HFF-Myc (cell line): ENCODE data around the gene FANCL.
"Not testable (repeated sequence)": the region's sequence is repeated elsewhere in the genome, so short reads cannot be mapped to it uniquely, and the experiment has no call there.

Experiments
- DNase-seq: peaks from one replicate; pipeline ENCODE4 v3.0.0-alpha.2; 2011; ENCODE audit warnings: low read depth; ENCODE audit errors: extremely low read depth
- H3K4me3 ChIP-seq: replicated peaks from 2 replicates; pipeline ENCODE4 v1.5.1; 2011; ENCODE audit warnings: low read depth, mild to moderate bottlenecking, control low read depth, low read length
- CTCF ChIP-seq: IDR thresholded peaks from 2 replicates; pipeline ENCODE4 v1.5.1; 2012; ENCODE audit warnings: mild to moderate bottlenecking, low read depth, low read length, control low read depth; ENCODE audit errors: missing control alignments

Gene FANCL

DNA sequence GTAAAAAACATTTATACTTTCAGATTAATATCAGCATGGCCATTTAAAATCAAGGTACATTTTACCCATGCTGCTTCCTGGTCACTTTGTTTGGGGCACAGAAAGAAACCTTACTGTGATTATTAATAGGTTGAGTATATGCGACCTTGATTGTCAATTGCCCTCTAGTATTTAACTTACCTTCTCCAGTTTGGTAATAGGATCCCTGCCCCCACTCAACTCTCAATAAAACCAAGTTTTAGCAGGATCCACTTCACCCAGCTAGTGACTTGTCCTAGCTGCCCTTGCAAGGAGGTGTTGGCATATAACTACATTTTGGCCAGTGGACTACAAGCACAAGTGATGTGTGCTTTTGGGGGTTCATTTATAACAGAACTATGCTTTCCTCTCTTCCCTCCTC, 34.3 kb downstream of the FANCL start:
- no peak for TF ChIP-seq CTCF
- DNase-seq: no peak
- no peak overlapping the region for H3K4me3 ChIP-seq

DNA sequence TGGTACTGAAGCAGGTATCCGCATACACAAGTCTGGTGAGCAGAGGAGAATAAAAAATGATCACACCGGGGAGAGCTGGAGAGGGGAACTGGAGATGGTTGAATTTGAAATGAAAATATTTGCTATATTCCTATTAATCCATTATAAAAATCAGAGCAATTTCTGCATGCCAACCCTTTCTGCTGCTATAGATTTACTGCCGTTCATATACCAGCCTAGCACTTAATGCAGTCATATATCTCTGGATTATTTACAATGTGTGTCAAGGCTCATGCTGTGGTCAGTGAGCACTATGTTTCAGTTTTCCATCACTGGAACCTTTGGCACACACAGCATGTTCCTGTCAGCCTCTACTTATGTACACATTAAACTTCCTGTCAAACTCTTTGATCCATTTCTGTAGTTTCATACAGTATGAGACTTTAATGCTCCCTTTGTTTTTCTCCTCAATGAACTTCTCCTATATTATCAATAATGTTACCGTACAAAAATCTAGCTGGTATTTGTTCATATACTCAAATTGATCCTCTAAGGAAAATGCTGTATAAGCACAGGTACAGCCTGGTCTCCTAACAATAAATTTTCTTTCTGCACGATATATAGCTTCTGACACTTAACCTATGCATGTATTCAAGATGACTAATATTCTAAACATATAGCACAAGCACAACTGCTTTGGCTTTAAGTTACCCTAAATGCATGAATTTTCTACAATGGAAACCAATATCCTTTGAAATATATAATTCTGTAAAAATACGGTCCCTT, 36.7 kb downstream of the FANCL start:
- no peak overlapping the region for H3K4me3 ChIP-seq
- no peak for TF ChIP-seq CTCF
- no peak for DNase-seq

DNA sequence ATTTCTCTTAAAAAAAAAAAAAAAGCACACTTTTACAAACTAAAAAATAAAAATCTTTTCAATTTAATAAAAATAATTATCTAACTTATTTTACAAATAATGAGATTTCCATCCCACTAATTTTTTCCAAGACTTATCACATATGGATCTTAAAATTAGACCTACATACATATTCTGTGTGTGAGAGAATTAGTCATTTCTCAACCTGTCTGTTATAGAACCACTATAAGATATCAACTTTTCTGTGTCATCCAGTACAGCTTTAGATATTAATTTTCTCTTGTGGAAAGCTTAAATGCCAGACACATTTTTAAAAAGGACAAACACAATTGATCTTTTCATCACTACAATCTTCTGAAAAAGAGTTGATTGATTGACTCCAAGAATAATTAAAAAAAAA, 38.1 kb downstream of the FANCL start:
- no peak for TF ChIP-seq CTCF
- H3K4me3 ChIP-seq: no peak overlapping the region
- no peak for DNase-seq

DNA sequence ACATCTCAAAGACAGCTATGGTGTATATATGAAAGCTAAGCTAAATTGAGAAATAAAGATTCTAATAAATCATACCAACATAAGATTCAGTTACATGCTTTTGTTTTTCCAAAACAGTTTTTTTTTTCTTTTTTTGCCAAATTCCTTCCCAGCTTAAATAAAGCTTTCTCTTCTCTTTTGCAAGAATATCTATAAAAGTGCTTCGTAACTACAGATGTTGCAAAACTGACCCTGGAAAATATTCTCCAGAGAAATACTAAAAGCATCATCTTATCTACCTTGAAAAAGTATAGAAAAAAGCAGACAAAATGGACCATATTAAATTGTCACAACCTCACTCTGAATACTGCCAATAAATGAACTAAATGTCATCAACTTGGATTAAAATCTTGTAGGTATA, 38.7 kb downstream of the FANCL start:
- no peak for DNase-seq
- TF ChIP-seq CTCF: no peak

GRCh38 chr2:58197894-58198293, 43.2 kb downstream of the FANCL start:
- TF ChIP-seq CTCF: no peak
- no peak for DNase-seq
- H3K4me3 ChIP-seq: no peak overlapping the region

More for the DNA sequence above, 38.7 kb downstream of the FANCL start:
- no peak overlapping the region for H3K4me3 ChIP-seq

DNA sequence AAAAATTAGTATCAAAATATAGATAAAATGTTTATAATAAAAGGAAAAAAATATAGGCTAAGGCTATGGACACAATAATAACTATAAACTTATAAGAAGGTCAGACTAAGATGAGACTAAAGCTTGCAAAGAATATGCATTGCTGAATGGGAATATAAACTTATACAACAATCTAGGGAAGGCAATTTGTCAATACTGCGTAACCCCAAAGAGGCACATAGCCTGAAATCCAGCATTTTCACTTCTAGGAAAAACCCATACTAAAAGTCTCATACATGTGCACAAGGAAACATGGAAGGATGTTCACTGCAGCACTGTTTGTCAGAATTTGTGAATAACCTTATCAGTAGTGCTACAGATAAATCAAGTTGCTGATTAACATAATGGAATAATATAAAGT, 45.5 kb downstream of the FANCL start:
- no peak overlapping the region for H3K4me3 ChIP-seq
- TF ChIP-seq CTCF: no peak
- no peak for DNase-seq

- no peak for DNase-seq
- TF ChIP-seq CTCF: no peak
- no peak overlapping the region for H3K4me3 ChIP-seq
Measured at GRCh38 chr2:58194458-58194857, 46.7 kb downstream of the FANCL start.

DNA sequence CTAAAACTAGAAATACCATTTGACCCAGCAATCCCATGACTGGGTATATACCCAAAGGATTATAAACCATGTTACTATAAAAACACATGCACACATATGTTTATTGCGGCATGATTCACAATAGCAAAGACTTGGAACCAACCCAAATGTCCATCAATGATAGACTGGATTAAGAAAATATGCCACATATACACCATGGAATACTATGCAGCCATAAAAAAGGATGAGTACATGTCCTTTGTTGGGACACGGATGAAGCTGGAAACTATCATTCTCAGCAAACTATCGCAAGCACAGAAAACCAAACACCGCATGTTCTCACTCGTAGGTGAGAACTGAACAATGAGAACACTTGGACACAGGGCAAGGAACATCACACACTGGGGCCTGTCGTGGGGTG, 54.1 kb downstream of the FANCL start:
- not testable (repeated sequence) for DNase-seq

More for the DNA sequence above, 54.1 kb downstream of the FANCL start:
- not testable (repeated sequence) for H3K4me3 ChIP-seq
